GM19035 (cell line): ENCODE data around the gene PDE7B.

ENCODE experiments used
- ATAC-seq: cut with Tn5 transposase; IDR thresholded peaks from one replicate; pipeline ENCODE4 v1.9.1; 2021; ENCODE audit not compliant: unreplicated experiment

PDE7B gene

GRCh38 chr6:136022224-136022874 lies 170.8 kb downstream of the PDE7B start:
- no peak for ATAC-seq

- no peak for ATAC-seq
Observed at GRCh38 chr6:136024711-136025110, 173.2 kb downstream of the PDE7B start.

GRCh38 chr6:136025736-136026135 lies 174.2 kb downstream of the PDE7B start:
- ATAC-seq, result no peak

GRCh38 chr6:136030131-136030530 lies 178.6 kb downstream of the PDE7B start:
- ATAC-seq, result no peak

GRCh38 chr6:136031982-136032381 lies 180.5 kb downstream of the PDE7B start:
- no peak for ATAC-seq

GRCh38 chr6:136033416-136033815 lies 181.9 kb downstream of the PDE7B start:
- ATAC-seq, result no peak

GRCh38 chr6:136034422-136034821 lies 182.9 kb downstream of the PDE7B start:
- no peak for ATAC-seq

GRCh38 chr6:136035378-136036070 lies 184.0 kb downstream of the PDE7B start:
- no peak for ATAC-seq

- no peak for ATAC-seq
Observed at GRCh38 chr6:136036071-136036380, 184.5 kb downstream of the PDE7B start.

GRCh38 chr6:136036601-136037000 lies 185.1 kb downstream of the PDE7B start:
- no peak for ATAC-seq

GRCh38 chr6:136037242-136037875 lies 185.9 kb downstream of the PDE7B start:
- peak; percentile 56 for ATAC-seq

- no peak for ATAC-seq
Observed at GRCh38 chr6:136037876-136038460, 186.5 kb downstream of the PDE7B start.

- ATAC-seq, result no peak
Observed at GRCh38 chr6:136038531-136038930, 187.0 kb downstream of the PDE7B start.

GRCh38 chr6:136039185-136039584 lies 187.7 kb downstream of the PDE7B start:
- ATAC-seq, result no peak

GRCh38 chr6:136050475-136050874 lies 199.0 kb downstream of the PDE7B start:
- no peak for ATAC-seq

GRCh38 chr6:136051140-136051775 lies 199.8 kb downstream of the PDE7B start:
- no peak for ATAC-seq

GRCh38 chr6:136052031-136052430 lies 200.5 kb downstream of the PDE7B start:
- ATAC-seq, result no peak

- ATAC-seq, result no peak
Observed at GRCh38 chr6:136058852-136059251, 207.4 kb downstream of the PDE7B start.

- no peak for ATAC-seq
Observed at GRCh38 chr6:136059308-136059707, 207.8 kb downstream of the PDE7B start.

- no peak for ATAC-seq
Observed at GRCh38 chr6:136060052-136060451, 208.6 kb downstream of the PDE7B start.

- ATAC-seq, result no peak
Observed at GRCh38 chr6:136060759-136061158, 209.3 kb downstream of the PDE7B start.

- no peak for ATAC-seq
Observed at GRCh38 chr6:136061701-136062100, 210.2 kb downstream of the PDE7B start.
